DOHH2 (cell line): ENCODE measurements around the gene OR5L2.

Source experiments
- EZH2phosphoT487 ChIP-seq: fragments of 200-600 bp; sonication (generic); IDR thresholded peaks from 2 replicates; pipeline ENCODE4 v1.6.1; 2017; ENCODE audit warnings: borderline replicate concordance, mild to moderate bottlenecking, antibody characterized with exemption, low read length, moderate library complexity, mixed read lengths
- TF ChIP-seq, protein P1 (sequence below): fragments of 200-600 bp; sonication (generic); IDR thresholded peaks from one replicate; pipeline ENCODE4 v1.5.1; 2014; ENCODE audit warnings: antibody characterized with exemption, mild to moderate bottlenecking, low read depth, low read length; ENCODE audit not compliant: poor library complexity, severe bottlenecking

DNA sequence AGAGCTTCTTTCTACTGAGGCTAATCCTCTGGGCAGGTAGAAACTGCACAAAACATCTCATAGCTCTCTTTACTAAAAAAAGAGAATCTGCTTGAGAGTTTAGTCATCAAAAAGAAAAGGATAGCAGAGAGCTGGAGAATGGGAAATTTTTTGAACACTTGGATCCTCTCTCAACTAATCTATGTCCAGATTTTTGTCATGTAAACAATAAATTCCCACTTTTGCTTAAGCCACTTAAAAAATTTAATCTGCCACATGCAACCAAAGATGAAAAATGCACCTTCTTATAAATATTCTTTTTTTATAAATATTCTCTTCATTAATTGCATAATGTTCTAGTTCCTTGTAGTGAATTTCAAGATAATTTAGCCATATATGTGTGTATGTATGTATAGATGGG lies 22.0 kb downstream of the OR5L2 start:
- TF ChIP-seq, protein P1, sequence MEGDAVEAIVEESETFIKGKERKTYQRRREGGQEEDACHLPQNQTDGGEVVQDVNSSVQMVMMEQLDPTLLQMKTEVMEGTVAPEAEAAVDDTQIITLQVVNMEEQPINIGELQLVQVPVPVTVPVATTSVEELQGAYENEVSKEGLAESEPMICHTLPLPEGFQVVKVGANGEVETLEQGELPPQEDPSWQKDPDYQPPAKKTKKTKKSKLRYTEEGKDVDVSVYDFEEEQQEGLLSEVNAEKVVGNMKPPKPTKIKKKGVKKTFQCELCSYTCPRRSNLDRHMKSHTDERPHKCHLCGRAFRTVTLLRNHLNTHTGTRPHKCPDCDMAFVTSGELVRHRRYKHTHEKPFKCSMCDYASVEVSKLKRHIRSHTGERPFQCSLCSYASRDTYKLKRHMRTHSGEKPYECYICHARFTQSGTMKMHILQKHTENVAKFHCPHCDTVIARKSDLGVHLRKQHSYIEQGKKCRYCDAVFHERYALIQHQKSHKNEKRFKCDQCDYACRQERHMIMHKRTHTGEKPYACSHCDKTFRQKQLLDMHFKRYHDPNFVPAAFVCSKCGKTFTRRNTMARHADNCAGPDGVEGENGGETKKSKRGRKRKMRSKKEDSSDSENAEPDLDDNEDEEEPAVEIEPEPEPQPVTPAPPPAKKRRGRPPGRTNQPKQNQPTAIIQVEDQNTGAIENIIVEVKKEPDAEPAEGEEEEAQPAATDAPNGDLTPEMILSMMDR: no peak
- no peak for TF ChIP-seq EZH2phosphoT487
